ENCODE results near the gene MMUT.

- TF ChIP-seq, protein P1, sequence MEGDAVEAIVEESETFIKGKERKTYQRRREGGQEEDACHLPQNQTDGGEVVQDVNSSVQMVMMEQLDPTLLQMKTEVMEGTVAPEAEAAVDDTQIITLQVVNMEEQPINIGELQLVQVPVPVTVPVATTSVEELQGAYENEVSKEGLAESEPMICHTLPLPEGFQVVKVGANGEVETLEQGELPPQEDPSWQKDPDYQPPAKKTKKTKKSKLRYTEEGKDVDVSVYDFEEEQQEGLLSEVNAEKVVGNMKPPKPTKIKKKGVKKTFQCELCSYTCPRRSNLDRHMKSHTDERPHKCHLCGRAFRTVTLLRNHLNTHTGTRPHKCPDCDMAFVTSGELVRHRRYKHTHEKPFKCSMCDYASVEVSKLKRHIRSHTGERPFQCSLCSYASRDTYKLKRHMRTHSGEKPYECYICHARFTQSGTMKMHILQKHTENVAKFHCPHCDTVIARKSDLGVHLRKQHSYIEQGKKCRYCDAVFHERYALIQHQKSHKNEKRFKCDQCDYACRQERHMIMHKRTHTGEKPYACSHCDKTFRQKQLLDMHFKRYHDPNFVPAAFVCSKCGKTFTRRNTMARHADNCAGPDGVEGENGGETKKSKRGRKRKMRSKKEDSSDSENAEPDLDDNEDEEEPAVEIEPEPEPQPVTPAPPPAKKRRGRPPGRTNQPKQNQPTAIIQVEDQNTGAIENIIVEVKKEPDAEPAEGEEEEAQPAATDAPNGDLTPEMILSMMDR (IDR thresholded peaks at IDR 0.05), result no peak
- no peak for TF ChIP-seq ZFX (IDR thresholded peaks at IDR 0.05; ENCODE audit: borderline replicate concordance)
These were observed 36.6 kb upstream of the MMUT start, which contains the start of gene GLYATL3 for GRCh38 chr6:49499623-49500022.
